Measurements from ENCODE around the gene ZBTB38. TPM values are rescaled to one million over a fixed set of nuclear protein-coding genes. Genes with fewer than 3 reads are reported as not detected.

ZBTB38 gene
- total RNA-seq, 2 donors from 2014 or later = 151 to 169 TPM

DNA sequence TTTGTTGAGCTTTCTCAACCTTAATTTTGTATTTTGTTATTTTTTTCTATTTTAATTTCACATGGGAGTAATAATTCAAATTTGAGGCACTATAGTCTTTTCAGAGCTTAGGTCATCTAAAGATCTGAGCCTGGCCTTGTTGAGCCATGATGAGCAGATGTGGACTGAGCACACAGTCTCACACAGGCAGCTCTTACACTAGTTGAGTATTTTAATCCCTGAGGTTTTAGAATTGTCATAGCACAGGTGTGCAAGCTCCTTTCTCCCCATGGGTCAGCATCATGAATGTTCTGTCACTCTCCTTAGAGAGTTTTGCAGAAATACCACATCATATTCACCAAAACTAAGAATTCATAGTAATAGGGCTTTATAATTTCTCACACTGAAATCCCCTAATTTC, 4.9 kb downstream of the ZBTB38 start:
- no peaks in the 10 kb centered on the region for H3K36me3 ChIP-seq
- intact Hi-C loops (cut with DNase I) = no loop called here
- no peak overlapping the region for H3K27ac ChIP-seq
- no peaks in the 10 kb centered on the region for H3K27me3 ChIP-seq (replicated peaks; ENCODE audit: insufficient read depth)
- no peak overlapping the region for H3K4me3 ChIP-seq
- no peak for DNase-seq (ENCODE audit: low spot score)
- H3K4me1 ChIP-seq (replicated peaks) = peaks cover 14% of the 10 kb centered on the region
- TF ChIP-seq POLR2A (IDR thresholded peaks at IDR 0.05) (no peak), POLR2AphosphoS5 (IDR thresholded peaks at IDR 0.05) (no peak), CTCF (IDR thresholded peaks at IDR 0.05) (no peak)
- no peaks in the 10 kb centered on the region for H3K9me3 ChIP-seq

- Histone ChIP-seq H3K4me1 (replicated peaks) (peaks cover 10% of the 10 kb centered on the region), H3K4me3 (no peak overlapping the region), H3K27ac (no peak overlapping the region), H3K9me3 (no peaks in the 10 kb centered on the region), H3K36me3 (no peaks in the 10 kb centered on the region), H3K27me3 (replicated peaks; ENCODE audit: insufficient read depth) (no peaks in the 10 kb centered on the region)
- no peak for TF ChIP-seq POLR2AphosphoS5 (IDR thresholded peaks at IDR 0.05)
- no peak for TF ChIP-seq POLR2A (IDR thresholded peaks at IDR 0.05)
- TF ChIP-seq CTCF (IDR thresholded peaks at IDR 0.05) = no peak
- DNase-seq (ENCODE audit: low spot score) = no peak
- WGBS = 92% methylated on average over 7 of the region's 7 CpGs
- intact Hi-C loops (cut with DNase I) = no loop called here
Observed at GRCh38 chr3:141373768-141374526, 5.6 kb downstream of the ZBTB38 start.

- Histone ChIP-seq H3K9me3 (no peaks in the 10 kb centered on the region), H3K27me3 (replicated peaks; ENCODE audit: insufficient read depth) (no peaks in the 10 kb centered on the region), H3K27ac (peak overlapping the region in 1 of 2 donors; percentile 72), H3K36me3 (no peaks in the 10 kb centered on the region), H3K4me1 (replicated peaks) (peaks cover 5% of the 10 kb centered on the region), H3K4me3 (no peak overlapping the region)
- TF ChIP-seq POLR2A (IDR thresholded peaks at IDR 0.05) = no peak
- no peak for TF ChIP-seq CTCF (IDR thresholded peaks at IDR 0.05)
- TF ChIP-seq POLR2AphosphoS5 (IDR thresholded peaks at IDR 0.05) = no peak
- no peak for DNase-seq (ENCODE audit: low spot score)
- WGBS = 91% methylated on average over 10 of the region's 10 CpGs
- intact Hi-C loops (cut with DNase I) = no loop called here
Observed at GRCh38 chr3:141375381-141376301, 7.3 kb downstream of the ZBTB38 start.

DNA sequence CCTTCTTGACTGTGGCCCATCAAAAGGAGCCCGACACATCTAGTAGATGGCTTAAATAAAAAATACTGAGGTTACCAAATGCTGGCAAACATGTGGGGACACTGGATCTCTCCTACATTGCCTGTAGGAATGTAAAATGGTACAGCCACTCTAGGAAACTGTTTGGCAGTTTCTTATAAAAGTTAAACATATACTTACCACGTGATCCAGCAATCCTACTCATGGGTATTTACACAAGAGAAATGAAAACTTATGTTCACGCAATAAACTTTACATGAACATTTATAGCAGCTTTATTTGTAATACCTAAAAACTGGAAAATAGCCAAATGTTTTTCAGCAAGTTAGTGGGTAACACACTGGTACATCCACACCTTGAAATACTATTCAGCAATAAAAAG, 9.1 kb downstream of the ZBTB38 start:
- DNase-seq (ENCODE audit: low spot score) = no peak
- Histone ChIP-seq H3K27me3 (replicated peaks; ENCODE audit: insufficient read depth) (no peaks in the 10 kb centered on the region), H3K4me1 (replicated peaks) (peaks cover 5% of the 10 kb centered on the region), H3K4me3 (no peak overlapping the region), H3K27ac (peak overlapping the region; percentile 43 to 72), H3K36me3 (no peaks in the 10 kb centered on the region), H3K9me3 (no peaks in the 10 kb centered on the region)
- 69% methylated on average over 3 of the region's 3 CpGs for WGBS
- peak in 1 of 4 experiments; percentile 3 for TF ChIP-seq CTCF (IDR thresholded peaks at IDR 0.05)
- TF ChIP-seq POLR2A (IDR thresholded peaks at IDR 0.05) = no peak
- peak; percentile 82 for TF ChIP-seq POLR2AphosphoS5 (IDR thresholded peaks at IDR 0.05)
- intact Hi-C loops (cut with DNase I) = no loop called here
